Right forelimb (tissue), 1 donor: Measurements from ENCODE around the gene GUCA1A.

Source experiments
- DNase-seq: peaks from one replicate; pipeline ENCODE4 v3.0.0-alpha.2; 2018

GUCA1A gene

GRCh38 chr6:42173101-42173500 lies at the start of gene GUCA1A:
Gene GUCA1A (plus strand): TSS chr6:42173364. CDS start chr6:42173614, 250 bp downstream.
- no peak for DNase-seq

- no peak for DNase-seq
Measured at GRCh38 chr6:42123379-42124103, 49.6 kb upstream of the GUCA1A start.

- DNase-seq = no peak
Measured at GRCh38 chr6:42124223-42124836, 48.8 kb upstream of the GUCA1A start.

GRCh38 chr6:42125231-42125630 lies 47.9 kb upstream of the GUCA1A start:
- DNase-seq = no peak

GRCh38 chr6:42125663-42126062 lies 47.5 kb upstream of the GUCA1A start:
- DNase-seq = no peak

GRCh38 chr6:42128460-42129359 lies 44.5 kb upstream of the GUCA1A start:
- no peak for DNase-seq

- no peak for DNase-seq
Measured at GRCh38 chr6:42129360-42129676, 43.8 kb upstream of the GUCA1A start.

- DNase-seq = no peak
Measured at GRCh38 chr6:42131531-42131930, 41.6 kb upstream of the GUCA1A start.

GRCh38 chr6:42133926-42134325 lies 39.2 kb upstream of the GUCA1A start:
- DNase-seq = no peak

GRCh38 chr6:42135161-42135560 lies 38.0 kb upstream of the GUCA1A start:
- no peak for DNase-seq

- DNase-seq = no peak
Measured at GRCh38 chr6:42135722-42136121, 37.4 kb upstream of the GUCA1A start.

GRCh38 chr6:42136508-42137193 lies 36.5 kb upstream of the GUCA1A start:
- no peak for DNase-seq

- no peak for DNase-seq
Measured at GRCh38 chr6:42137194-42137753, 35.9 kb upstream of the GUCA1A start.

- no peak for DNase-seq
Measured at GRCh38 chr6:42138190-42138589, 35.0 kb upstream of the GUCA1A start.

GRCh38 chr6:42138630-42139619 lies 34.2 kb upstream of the GUCA1A start:
- no peak for DNase-seq

GRCh38 chr6:42140032-42140431 lies 33.1 kb upstream of the GUCA1A start:
- no peak for DNase-seq

GRCh38 chr6:42140756-42141602 lies 32.2 kb upstream of the GUCA1A start:
- no peak for DNase-seq

GRCh38 chr6:42141603-42142117 lies 31.5 kb upstream of the GUCA1A start:
- no peak for DNase-seq

GRCh38 chr6:42142118-42142835 lies 30.9 kb upstream of the GUCA1A start, which contains the start of gene C6orf132:
Gene C6orf132 (minus strand): TSS chr6:42142620. CDS start chr6:42142444, 176 bp downstream.
- no peak for DNase-seq
